ENCODE measurements around the gene SH3TC1.

DNA sequence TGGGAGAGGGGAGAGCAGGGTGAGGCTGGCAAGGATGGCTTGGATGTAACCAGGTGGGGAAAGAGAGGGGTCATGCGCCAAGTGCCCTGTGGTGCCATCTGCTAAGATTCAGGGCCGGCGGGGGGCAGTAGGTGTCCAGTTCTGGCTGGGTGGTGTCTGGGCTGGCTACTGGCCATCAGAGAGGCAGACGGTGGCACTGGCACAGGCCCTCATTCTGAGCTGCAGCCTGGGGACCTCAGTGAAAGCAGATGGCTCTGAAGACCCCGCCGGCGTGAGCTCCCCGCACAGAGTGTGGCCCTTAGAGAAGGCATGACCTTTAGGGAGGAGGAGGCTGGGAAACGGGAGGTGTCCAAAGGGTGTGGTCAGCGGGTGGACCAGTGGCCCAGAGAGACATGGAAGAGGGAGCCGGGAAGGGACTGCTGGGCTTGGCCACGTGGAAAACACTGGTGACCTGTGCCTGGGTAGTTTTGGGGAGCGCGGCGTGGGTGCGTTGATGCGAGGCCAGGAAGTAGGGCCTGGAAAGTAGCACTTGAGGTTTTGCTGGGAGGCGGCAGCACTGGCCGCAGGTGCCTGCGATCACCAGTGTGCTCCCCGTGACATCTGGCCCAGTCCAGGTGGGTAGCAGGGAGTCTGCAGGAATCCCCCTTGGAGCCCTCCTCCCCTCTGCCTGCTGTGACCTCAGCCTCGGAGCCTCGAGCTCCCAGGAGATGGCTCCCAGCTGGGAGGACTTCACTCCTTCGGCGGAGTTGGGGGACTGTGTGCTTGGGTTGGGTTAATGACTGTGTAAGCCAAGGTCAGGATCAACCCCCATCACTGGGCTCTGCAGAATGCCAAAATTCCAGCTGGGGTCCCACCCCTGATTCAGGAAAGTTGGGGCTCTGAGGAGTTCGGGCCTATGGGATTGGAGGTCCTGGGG lies 9.3 kb upstream of the SH3TC1 start:
- TF ChIP-seq, protein P1, sequence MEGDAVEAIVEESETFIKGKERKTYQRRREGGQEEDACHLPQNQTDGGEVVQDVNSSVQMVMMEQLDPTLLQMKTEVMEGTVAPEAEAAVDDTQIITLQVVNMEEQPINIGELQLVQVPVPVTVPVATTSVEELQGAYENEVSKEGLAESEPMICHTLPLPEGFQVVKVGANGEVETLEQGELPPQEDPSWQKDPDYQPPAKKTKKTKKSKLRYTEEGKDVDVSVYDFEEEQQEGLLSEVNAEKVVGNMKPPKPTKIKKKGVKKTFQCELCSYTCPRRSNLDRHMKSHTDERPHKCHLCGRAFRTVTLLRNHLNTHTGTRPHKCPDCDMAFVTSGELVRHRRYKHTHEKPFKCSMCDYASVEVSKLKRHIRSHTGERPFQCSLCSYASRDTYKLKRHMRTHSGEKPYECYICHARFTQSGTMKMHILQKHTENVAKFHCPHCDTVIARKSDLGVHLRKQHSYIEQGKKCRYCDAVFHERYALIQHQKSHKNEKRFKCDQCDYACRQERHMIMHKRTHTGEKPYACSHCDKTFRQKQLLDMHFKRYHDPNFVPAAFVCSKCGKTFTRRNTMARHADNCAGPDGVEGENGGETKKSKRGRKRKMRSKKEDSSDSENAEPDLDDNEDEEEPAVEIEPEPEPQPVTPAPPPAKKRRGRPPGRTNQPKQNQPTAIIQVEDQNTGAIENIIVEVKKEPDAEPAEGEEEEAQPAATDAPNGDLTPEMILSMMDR (IDR thresholded peaks at IDR 0.05; ENCODE audit: low read depth, low read length), result no peak
- TF ChIP-seq POLR2A (IDR thresholded peaks at IDR 0.05; ENCODE audit: extremely low read depth, insufficient read length) (no peak), MYC (IDR thresholded peaks at IDR 0.05; ENCODE audit: low read depth, low read length) (no peak)
- TF ChIP-seq, protein P2, sequence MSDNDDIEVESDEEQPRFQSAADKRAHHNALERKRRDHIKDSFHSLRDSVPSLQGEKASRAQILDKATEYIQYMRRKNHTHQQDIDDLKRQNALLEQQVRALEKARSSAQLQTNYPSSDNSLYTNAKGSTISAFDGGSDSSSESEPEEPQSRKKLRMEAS (IDR thresholded peaks at IDR 0.05; ENCODE audit: low read depth, low read length), result no peak
